RWPE2 (cell line): ENCODE data around the gene CDK1.

Experiments
- ATAC-seq: fragments of 200-7000 bp; cut with Tn5 transposase; 3 replicates; pipeline ENCODE4 v1.9.1; 2021; ENCODE audit warnings: low read depth
- DNase-seq: peaks from one replicate; pipeline ENCODE4 v3.0.0-alpha.2; 2020; ENCODE audit warnings: low spot score
- H3K27ac ChIP-seq: fragments of 450-650 bp; 2 replicates; pipeline ENCODE4 v1.5.1; 2017; ENCODE audit warnings: mild to moderate bottlenecking; ENCODE audit not compliant: poor library complexity, severe bottlenecking
- H3K27me3 ChIP-seq: fragments of 250-450 bp; sonication (Bioruptor Pico); 2 replicates; pipeline ENCODE4 v1.5.1; 2021; ENCODE audit warnings: mild to moderate bottlenecking, moderate library complexity; ENCODE audit not compliant: insufficient read depth, poor library complexity, severe bottlenecking
- H3K36me3 ChIP-seq: fragments of 250-450 bp; sonication (Bioruptor Pico); 2 replicates; pipeline ENCODE4 v1.5.1; 2020; ENCODE audit warnings: low read depth, mild to moderate bottlenecking, moderate library complexity
- H3K4me1 ChIP-seq: fragments of 250-450 bp; sonication (Bioruptor Pico); 2 replicates; pipeline ENCODE4 v1.5.1; 2021; ENCODE audit warnings: mild to moderate bottlenecking, moderate library complexity; ENCODE audit not compliant: insufficient read depth, poor library complexity, severe bottlenecking
- H3K4me3 ChIP-seq: fragments of 250-450 bp; sonication (Bioruptor Pico); 2 replicates; pipeline ENCODE4 v1.5.1; 2021; ENCODE audit warnings: mild to moderate bottlenecking, moderate library complexity; ENCODE audit not compliant: severe bottlenecking
- H3K9me3 ChIP-seq: fragments of 250-450 bp; sonication (Bioruptor Pico); 2 replicates; pipeline ENCODE4 v1.5.1; 2021; ENCODE audit warnings: mild to moderate bottlenecking, moderate library complexity; ENCODE audit not compliant: severe bottlenecking
- TF ChIP-seq, protein P1 (sequence below): fragments of 450-650 bp; IDR thresholded peaks from one replicate; pipeline ENCODE4 v1.5.1; 2017; ENCODE audit warnings: mild to moderate bottlenecking, moderate library complexity; ENCODE audit not compliant: poor library complexity, severe bottlenecking

The CDK1 gene

DNA sequence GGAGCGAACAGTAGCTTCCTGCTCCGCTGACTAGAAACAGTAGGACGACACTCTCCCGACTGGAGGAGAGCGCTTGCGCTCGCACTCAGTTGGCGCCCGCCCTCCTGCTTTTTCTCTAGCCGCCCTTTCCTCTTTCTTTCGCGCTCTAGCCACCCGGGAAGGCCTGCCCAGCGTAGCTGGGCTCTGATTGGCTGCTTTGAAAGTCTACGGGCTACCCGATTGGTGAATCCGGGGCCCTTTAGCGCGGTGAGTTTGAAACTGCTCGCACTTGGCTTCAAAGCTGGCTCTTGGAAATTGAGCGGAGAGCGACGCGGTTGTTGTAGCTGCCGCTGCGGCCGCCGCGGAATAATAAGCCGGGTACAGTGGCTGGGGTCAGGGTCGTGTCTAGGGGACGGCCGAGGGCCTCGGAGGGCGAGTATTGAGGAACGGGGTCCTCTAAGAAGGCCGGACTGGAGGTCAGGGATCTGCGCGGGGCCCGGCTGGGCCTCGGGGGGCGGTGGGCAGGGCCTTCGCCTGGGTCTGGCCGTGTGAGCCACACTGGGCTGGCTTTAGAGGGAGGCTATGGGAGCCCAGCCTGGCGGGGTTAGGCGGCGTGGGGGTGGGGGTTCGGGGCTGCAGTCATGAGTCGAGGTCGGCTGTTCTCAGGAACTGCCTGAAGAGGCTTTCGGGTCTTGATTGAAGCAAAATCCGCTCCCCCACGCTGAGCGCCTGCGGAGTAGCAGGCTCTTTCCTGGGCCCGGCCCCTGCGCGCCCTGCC, at the start of gene CDK1:
TSS of gene CDK1 (plus strand) at position 265 of the 757 bp plus-strand sequence. CDS start 1,688 bp downstream, outside the sequence.
- no peaks in the 10 kb centered on the region for H3K27me3 ChIP-seq
- H3K4me1 ChIP-seq = peaks cover 38% of the 10 kb centered on the region
- TF ChIP-seq, protein P1, sequence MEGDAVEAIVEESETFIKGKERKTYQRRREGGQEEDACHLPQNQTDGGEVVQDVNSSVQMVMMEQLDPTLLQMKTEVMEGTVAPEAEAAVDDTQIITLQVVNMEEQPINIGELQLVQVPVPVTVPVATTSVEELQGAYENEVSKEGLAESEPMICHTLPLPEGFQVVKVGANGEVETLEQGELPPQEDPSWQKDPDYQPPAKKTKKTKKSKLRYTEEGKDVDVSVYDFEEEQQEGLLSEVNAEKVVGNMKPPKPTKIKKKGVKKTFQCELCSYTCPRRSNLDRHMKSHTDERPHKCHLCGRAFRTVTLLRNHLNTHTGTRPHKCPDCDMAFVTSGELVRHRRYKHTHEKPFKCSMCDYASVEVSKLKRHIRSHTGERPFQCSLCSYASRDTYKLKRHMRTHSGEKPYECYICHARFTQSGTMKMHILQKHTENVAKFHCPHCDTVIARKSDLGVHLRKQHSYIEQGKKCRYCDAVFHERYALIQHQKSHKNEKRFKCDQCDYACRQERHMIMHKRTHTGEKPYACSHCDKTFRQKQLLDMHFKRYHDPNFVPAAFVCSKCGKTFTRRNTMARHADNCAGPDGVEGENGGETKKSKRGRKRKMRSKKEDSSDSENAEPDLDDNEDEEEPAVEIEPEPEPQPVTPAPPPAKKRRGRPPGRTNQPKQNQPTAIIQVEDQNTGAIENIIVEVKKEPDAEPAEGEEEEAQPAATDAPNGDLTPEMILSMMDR = no peak
- H3K9me3 ChIP-seq = no peaks in the 10 kb centered on the region
- DNase-seq = peak; percentile 97
- peaks cover 42% of the 10 kb centered on the region for H3K36me3 ChIP-seq
- H3K27ac ChIP-seq = peak within 1 kb of the TSS; percentile 48
- peak; percentile 97 for ATAC-seq
- peak within 1 kb of the TSS; percentile 61 for H3K4me3 ChIP-seq

DNA sequence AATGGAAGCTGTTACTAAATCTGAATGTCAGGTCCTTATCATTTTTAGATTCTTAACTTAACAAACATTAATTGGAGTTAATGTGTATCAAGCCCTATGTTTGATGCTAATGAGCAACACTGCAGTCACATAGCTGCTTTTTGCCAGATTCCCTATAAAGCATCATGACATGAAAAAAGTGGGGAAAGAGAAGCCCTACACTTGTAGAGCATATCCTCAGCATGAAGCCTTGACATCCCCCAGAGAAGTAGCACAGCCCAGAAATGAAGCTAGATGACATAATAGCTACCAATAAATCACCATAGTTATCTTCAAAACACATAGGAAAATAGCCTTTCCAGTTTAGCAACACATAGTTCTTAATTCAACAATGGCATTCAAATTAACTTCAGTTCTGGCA, 49.2 kb upstream of the CDK1 start:
- no peak for ATAC-seq
- TF ChIP-seq, protein P1 = no peak
- no peaks in the 10 kb centered on the region for H3K27me3 ChIP-seq
- H3K27ac ChIP-seq = no peak overlapping the region
- H3K9me3 ChIP-seq = no peaks in the 10 kb centered on the region
- H3K4me1 ChIP-seq = no peaks in the 10 kb centered on the region
- H3K4me3 ChIP-seq = no peak overlapping the region
- no peak for DNase-seq
- no peaks in the 10 kb centered on the region for H3K36me3 ChIP-seq

DNA sequence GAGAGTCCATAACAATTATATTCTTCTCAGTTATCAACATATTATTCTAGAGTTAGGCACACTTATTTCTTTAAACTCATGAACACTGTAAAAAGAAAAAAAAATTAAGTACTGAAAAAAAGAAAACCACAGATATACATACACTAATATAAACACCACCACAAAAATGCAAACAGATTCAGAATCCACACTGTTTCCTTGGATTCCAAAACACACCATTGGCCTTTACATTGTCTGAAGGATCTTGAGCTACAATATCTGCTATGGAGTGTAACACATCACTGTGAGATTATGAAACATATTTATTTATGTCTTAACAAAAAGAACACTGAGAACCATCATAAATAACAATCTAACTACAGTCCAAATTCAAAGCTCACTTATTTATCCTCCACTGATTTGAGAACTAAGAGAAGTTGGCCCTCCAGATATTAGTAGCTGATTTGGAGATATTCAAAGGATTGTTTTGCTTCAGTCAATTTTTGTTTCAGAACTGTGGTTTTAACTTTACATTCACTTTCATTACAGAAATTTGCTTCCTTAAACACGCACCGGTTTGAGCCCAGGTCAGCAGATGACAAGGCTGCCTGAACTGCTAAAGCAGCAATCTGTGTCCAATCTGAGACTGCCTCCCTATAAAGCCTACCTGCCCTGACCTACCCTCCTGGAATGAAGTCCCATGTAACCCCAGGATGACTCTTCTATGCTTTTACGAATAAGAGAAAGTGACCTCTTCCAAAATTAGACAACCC, 47.0 kb upstream of the CDK1 start:
- DNase-seq = no peak
- Histone ChIP-seq H3K36me3 (no peaks in the 10 kb centered on the region), H3K4me3 (peak overlapping the region; percentile 81), H3K27me3 (no peaks in the 10 kb centered on the region), H3K4me1 (no peaks in the 10 kb centered on the region), H3K9me3 (no peaks in the 10 kb centered on the region), H3K27ac (peak overlapping the region; percentile 49)
- no peak for ATAC-seq
- TF ChIP-seq, protein P1 = no peak

DNA sequence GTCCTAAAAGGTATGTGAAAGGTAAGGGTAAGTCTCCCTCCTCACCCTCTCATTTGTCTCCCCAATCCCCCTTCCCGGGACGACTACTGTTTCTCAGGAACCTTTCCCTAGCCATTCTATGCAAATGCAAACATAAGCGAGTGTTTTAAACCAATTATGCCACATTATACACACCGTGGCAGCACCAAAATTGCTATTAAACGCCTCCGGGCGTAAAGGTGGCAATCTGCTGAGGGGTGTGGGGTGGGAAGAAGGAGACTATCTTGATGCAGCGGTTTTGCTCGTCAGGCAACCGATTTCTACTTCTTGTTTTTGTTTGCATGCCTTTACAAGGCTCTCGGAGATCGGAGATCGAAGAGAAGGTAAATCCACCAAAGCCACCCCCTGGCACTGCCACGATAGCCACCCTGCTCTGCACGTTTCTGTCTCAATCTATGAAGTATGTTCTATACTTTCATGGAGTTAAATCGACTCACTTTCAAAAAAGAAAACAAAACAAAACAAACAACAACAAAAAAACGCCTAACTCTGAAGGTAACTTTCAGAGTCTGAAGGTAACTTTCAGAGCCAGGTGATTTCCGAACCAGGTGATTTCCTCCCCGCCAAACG, 46.0 kb upstream of the CDK1 start:
- Histone ChIP-seq H3K9me3 (no peaks in the 10 kb centered on the region), H3K4me1 (no peaks in the 10 kb centered on the region), H3K4me3 (peak overlapping the region; percentile 81), H3K27ac (peak overlapping the region; percentile 49), H3K36me3 (no peaks in the 10 kb centered on the region), H3K27me3 (no peaks in the 10 kb centered on the region)
- TF ChIP-seq, protein P1 = no peak
- DNase-seq (no peak), ATAC-seq (no peak)
